Esophagus squamous epithelium (tissue), 4 donors: ENCODE data around the gene ARMC8.

Experiments used
- POLR2A ChIP-seq, 4 donors: fragments of 450-650 bp; IDR thresholded peaks; one replicate each; pipeline ENCODE4 v1.6.1; 2017; ENCODE audit warnings: antibody characterized with exemption in 4 of 4, mild to moderate bottlenecking in 4 of 4, moderate library complexity in 3 of 4
- TF ChIP-seq, protein P1 (sequence below), 6 experiments: fragments of 450-650 bp in 4 of 6; fragments of 200-600 bp in 2 of 6; sonication (generic) in 2 of 6; IDR thresholded peaks; one replicate each; pipeline ENCODE4 v1.5.1; 2016 to 2019; ENCODE audit warnings: antibody characterized with exemption in 6 of 6, mild to moderate bottlenecking in 4 of 6, moderate library complexity in 4 of 6

GRCh38 chr3:138220788-138221187 is 33.7 kb downstream of the ARMC8 start:
- TF ChIP-seq, protein P1, sequence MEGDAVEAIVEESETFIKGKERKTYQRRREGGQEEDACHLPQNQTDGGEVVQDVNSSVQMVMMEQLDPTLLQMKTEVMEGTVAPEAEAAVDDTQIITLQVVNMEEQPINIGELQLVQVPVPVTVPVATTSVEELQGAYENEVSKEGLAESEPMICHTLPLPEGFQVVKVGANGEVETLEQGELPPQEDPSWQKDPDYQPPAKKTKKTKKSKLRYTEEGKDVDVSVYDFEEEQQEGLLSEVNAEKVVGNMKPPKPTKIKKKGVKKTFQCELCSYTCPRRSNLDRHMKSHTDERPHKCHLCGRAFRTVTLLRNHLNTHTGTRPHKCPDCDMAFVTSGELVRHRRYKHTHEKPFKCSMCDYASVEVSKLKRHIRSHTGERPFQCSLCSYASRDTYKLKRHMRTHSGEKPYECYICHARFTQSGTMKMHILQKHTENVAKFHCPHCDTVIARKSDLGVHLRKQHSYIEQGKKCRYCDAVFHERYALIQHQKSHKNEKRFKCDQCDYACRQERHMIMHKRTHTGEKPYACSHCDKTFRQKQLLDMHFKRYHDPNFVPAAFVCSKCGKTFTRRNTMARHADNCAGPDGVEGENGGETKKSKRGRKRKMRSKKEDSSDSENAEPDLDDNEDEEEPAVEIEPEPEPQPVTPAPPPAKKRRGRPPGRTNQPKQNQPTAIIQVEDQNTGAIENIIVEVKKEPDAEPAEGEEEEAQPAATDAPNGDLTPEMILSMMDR (IDR thresholded peaks at IDR 0.05) = no peak
- no peak for TF ChIP-seq POLR2A (IDR thresholded peaks at IDR 0.05)
